Subcutaneous preadipocyte (primary cell): Measurements from ENCODE around the gene PIGP. TPM values are rescaled to one million over a fixed set of nuclear protein-coding genes. Genes with fewer than 3 reads are reported as not detected.

Experiments
- small RNA-seq: library from RNA; depleted of rRNA; stranded (forward); fragments of <200 nt; gene quantifications from one replicate; pipeline ENCODE3, GENCODE V24; 2012
- total RNA-seq: library from RNA; depleted of rRNA; stranded (reverse); fragments of >200 nt; gene quantifications from 2 replicates; pipeline ENCODE4 v1.2.3, GENCODE V29; 2012

The PIGP gene
- 3.5 and 7.7 TPM in 2 replicates for total RNA-seq

GRCh38 chr21:37072988-37073416 lies at the start of gene PIGP, which contains the start of gene TTC3:
Gene PIGP (minus strand): TSS chr21:37073071. CDS start chr21:37072515, 556 bp downstream.
Gene TTC3 (plus strand): TSS chr21:37073254. CDS start chr21:37087258, 14,004 bp downstream.

Small RNA genes within 50 kb of the gene (small RNA-seq; reads per million reads assigned to genes)
- not detected for gene RNU6-696P

Other genes starting within 250 kb of the PIGP start
- gene HLCS, start 106.4 kb downstream of the PIGP start, total RNA-seq: 25.4 and 37.1 TPM in 2 replicates
- not detected in 2 replicates for gene RIPPLY3, start 66.4 kb downstream of the PIGP start, total RNA-seq
- gene TTC3, start 183 bp upstream of the PIGP start, total RNA-seq: 116 and 172 TPM in 2 replicates
- 62.5 and 65.7 TPM in 2 replicates for gene VPS26C, start 194.3 kb upstream of the PIGP start, total RNA-seq